ENCODE measurements around the gene TTC28. TPM values are rescaled to one million over a fixed set of nuclear protein-coding genes. Genes with fewer than 3 reads are reported as not detected.
"Not testable (repeated sequence)": the region's sequence is repeated elsewhere in the genome, so short reads cannot be mapped to it uniquely, and the experiment has no call there.

TTC28 gene
- total and polyA plus RNA-seq, 7 experiments from 2014 or later = 0.50 to 8.3 (median 4.2) TPM

DNA sequence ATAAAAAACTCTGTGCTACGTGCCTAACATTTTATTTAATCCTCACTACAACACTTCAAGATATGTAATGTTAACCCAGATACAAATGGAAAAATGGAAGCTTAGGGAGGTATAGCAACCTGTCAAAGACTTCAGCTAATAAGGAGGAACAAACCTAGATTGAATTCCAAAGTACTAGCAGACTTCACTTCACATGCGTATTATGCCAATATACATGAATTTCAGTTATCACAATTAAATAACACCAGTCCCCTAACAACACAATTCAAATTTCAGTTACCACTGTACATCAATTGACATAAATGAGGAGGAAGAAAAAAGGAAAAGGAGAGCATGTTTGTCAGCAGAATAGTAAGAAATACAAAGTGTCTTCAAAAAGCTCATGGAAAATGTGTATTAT is 60.4 kb downstream of the TTC28 start:
- ATAC-seq (no peak), DNase-seq (no peak)
- POLR2A ChIA-PET = no interaction called here
- intact Hi-C loops (cut with micrococcal nuclease) = no loop called here
- Histone ChIP-seq H3K4me1 (ENCODE audit: control insufficient read depth in 2 of 2, insufficient read depth in 2 of 2, low read length in 2 of 2) (no peaks in the 10 kb centered on the region), H3K9me3 (ENCODE audit: control insufficient read depth in 2 of 3, low read length in 3 of 3) (no peaks in the 10 kb centered on the region), H3K36me3 (ENCODE audit: control insufficient read depth in 2 of 3, insufficient read depth in 3 of 3, low read length in 3 of 3) (no peaks in the 10 kb centered on the region), H3K27me3 (ENCODE audit: control insufficient read depth in 2 of 2, insufficient read depth in 2 of 2, low read length in 2 of 2) (no peaks in the 10 kb centered on the region), H3K4me3 (ENCODE audit: low read length) (no peak overlapping the region), H3K27ac (ENCODE audit: low read depth, low read length) (no peak overlapping the region)
- no peaks in the 10 kb centered on the region for H3K36me3 Mint-ChIP-seq
- H3K27me3 Mint-ChIP-seq = peaks cover 66 to 78% (median 72%) of the 10 kb centered on the region in 5 donors
- no peak overlapping the region for H3K4me3 Mint-ChIP-seq
- H3K9me3 Mint-ChIP-seq = peaks cover 0 to 6% (median 0%) of the 10 kb centered on the region in 11 donors
- CTCF ChIA-PET = interaction anchor here (0.6 to 0.8 kb wide), 2 partner anchors 19 to 237 kb away, joined by 3 read pairs; no protein-coding TSS in a partner anchor
- no peaks in the 10 kb centered on the region for H3K4me1 Mint-ChIP-seq
- H3K27ac Mint-ChIP-seq = no peak overlapping the region

DNA sequence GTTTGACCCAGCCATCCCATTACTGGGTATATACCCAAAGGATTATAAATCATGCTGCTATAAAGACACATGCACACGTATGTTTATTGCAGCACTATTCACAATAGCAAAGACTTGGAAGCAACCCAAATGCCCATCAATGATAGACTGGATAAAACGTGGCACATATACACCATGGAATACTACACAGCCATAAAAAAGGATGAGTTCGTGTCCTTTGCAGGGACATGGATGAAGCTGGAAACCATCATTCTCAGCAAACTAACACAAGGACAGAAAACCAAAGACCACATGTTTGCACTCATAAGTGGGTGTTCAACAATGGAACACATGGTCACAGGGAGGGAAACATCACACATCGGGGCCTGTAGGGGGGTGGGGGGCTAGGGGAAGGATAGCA is 64.2 kb downstream of the TTC28 start:
- H3K27ac ChIP-seq (ENCODE audit: low read depth, low read length); H3K4me3 Mint-ChIP-seq; H3K9me3 ChIP-seq (ENCODE audit: control insufficient read depth in 2 of 3, low read length in 3 of 3); DNase-seq; H3K36me3 ChIP-seq (ENCODE audit: control insufficient read depth in 2 of 3, insufficient read depth in 3 of 3, low read length in 3 of 3); H3K4me1 ChIP-seq (ENCODE audit: control insufficient read depth in 2 of 2, insufficient read depth in 2 of 2, low read length in 2 of 2); H3K4me3 ChIP-seq (ENCODE audit: low read length); H3K27me3 ChIP-seq (ENCODE audit: control insufficient read depth in 2 of 2, insufficient read depth in 2 of 2, low read length in 2 of 2); H3K36me3 Mint-ChIP-seq; CTCF ChIA-PET; H3K27ac Mint-ChIP-seq; intact Hi-C loops (cut with micrococcal nuclease); H3K4me1 Mint-ChIP-seq; POLR2A ChIA-PET; ATAC-seq: not testable (repeated sequence)
- peaks cover 72 to 81% (median 79%) of the 10 kb centered on the region in 5 donors for H3K27me3 Mint-ChIP-seq
- peaks cover 0 to 13% (median 2%) of the 10 kb centered on the region in 11 donors for H3K9me3 Mint-ChIP-seq

DNA sequence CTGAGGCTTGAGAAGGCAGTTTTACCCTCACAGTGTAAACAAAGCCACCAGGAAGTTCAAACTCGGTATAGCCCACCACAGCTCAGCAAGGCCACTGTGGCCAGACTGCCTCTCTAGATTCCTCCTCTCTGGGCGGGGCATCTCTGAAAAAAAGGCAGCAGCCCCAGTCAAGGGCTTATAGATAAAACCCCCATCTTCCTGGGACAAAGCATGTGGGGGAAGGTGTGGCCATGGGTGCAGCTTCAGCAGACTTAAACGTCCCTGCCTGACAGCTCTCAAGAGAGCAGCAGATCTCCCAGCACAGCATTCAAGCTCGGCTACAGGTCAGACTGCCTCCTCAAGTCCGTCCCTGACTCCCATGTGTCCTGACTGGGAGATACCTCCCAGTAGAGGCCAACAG is 69.7 kb downstream of the TTC28 start:
- H3K36me3 ChIP-seq (ENCODE audit: control insufficient read depth in 2 of 3, insufficient read depth in 3 of 3, low read length in 3 of 3) = no peaks in the 10 kb centered on the region
- H3K36me3 Mint-ChIP-seq = peaks cover 0 to 4% (median 0%) of the 10 kb centered on the region in 5 donors
- H3K27ac Mint-ChIP-seq = no peak overlapping the region
- H3K27me3 Mint-ChIP-seq = peaks cover 68 to 84% (median 77%) of the 10 kb centered on the region in 5 donors
- no peak overlapping the region for H3K27ac ChIP-seq (ENCODE audit: low read depth, low read length)
- intact Hi-C loops (cut with micrococcal nuclease) = no loop called here
- no peak for ATAC-seq
- ChIA-PET POLR2A (no interaction called here), CTCF (no interaction called here)
- no peak overlapping the region for H3K4me3 Mint-ChIP-seq
- H3K4me1 ChIP-seq (ENCODE audit: control insufficient read depth in 2 of 2, insufficient read depth in 2 of 2, low read length in 2 of 2) = no peaks in the 10 kb centered on the region
- peaks cover 0 to 13% (median 2%) of the 10 kb centered on the region in 11 donors for H3K9me3 Mint-ChIP-seq
- no peak for DNase-seq
- no peaks in the 10 kb centered on the region for H3K9me3 ChIP-seq (ENCODE audit: control insufficient read depth in 2 of 3, low read length in 3 of 3)
- H3K4me3 ChIP-seq (ENCODE audit: low read length) = no peak overlapping the region
- H3K4me1 Mint-ChIP-seq = peaks cover 0 to 5% (median 0%) of the 10 kb centered on the region in 7 donors
- H3K27me3 ChIP-seq (ENCODE audit: control insufficient read depth in 2 of 2, insufficient read depth in 2 of 2, low read length in 2 of 2) = no peaks in the 10 kb centered on the region

DNA sequence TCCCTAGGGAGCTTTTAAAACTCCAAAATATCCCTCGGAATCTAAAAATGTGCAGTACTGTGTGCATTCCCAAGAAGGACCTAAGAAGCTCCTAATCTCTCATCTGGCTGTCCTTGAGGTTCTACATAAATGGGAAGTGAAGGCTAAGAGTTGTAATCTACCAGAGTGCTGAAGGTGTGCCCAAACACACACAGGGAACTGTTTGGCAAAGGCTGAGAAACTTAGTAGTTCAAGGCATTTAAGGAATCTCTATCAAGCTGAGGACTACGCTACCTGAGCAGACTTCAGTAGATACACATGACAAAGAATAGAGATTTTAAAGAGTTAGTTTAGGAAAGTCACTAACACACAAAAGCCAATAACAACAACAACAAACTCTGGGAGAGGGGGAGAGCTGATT is 71.1 kb downstream of the TTC28 start:
- H3K4me3 ChIP-seq (ENCODE audit: low read length) = no peak overlapping the region

DNA sequence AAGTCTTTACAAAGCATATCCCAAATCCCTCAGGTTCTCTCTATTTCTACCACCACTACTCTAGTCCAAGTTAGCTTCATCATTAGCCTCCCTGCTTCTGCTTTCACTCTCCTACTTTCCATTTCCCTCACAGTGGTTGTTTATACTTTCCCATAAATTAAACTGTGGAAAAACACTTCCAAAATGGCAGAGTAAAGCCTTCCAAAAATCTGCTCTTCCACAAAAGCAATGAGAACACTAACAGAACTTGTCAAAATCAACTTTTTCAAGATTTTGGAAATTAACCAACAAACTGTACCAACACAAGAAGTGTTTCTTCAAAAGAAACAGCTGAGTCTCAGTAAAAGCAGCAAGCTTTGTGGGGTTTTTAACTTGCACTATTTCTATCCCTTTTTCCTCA is 71.8 kb downstream of the TTC28 start:
- intact Hi-C loops (cut with micrococcal nuclease) = no loop called here
- Mint-ChIP-seq H3K4me1 (peaks cover 0 to 4% (median 0%) of the 10 kb centered on the region in 7 donors), H3K4me3 (no peak overlapping the region), H3K27ac (no peak overlapping the region), H3K9me3 (peaks cover 0 to 6% (median 2%) of the 10 kb centered on the region in 11 donors), H3K36me3 (peaks cover 0 to 4% (median 0%) of the 10 kb centered on the region in 5 donors), H3K27me3 (peaks cover 54 to 75% (median 59%) of the 10 kb centered on the region in 5 donors)
- DNase-seq = no peak
- no peaks in the 10 kb centered on the region for H3K4me1 ChIP-seq (ENCODE audit: control insufficient read depth in 2 of 2, insufficient read depth in 2 of 2, low read length in 2 of 2)
- ChIA-PET POLR2A (interaction anchor here (0.6 kb wide), 1 partner anchor 60 kb away, joined by 3 read pairs; no protein-coding TSS in a partner anchor), CTCF (interaction anchor here (0.9 to 1.4 kb wide), 3 partner anchors 15 to 638 kb away, joined by 3 to 5 read pairs (median 3); no protein-coding TSS in a partner anchor)
- H3K27me3 ChIP-seq (ENCODE audit: control insufficient read depth in 2 of 2, insufficient read depth in 2 of 2, low read length in 2 of 2) = no peaks in the 10 kb centered on the region
- no peak overlapping the region for H3K27ac ChIP-seq (ENCODE audit: low read depth, low read length)
- no peak for ATAC-seq
- H3K4me3 ChIP-seq (ENCODE audit: low read length) = no peak overlapping the region
- H3K36me3 ChIP-seq (ENCODE audit: control insufficient read depth in 2 of 3, insufficient read depth in 3 of 3, low read length in 3 of 3) = no peaks in the 10 kb centered on the region
- H3K9me3 ChIP-seq (ENCODE audit: control insufficient read depth in 2 of 3, low read length in 3 of 3) = no peaks in the 10 kb centered on the region

More for the DNA sequence above, 71.1 kb downstream of the TTC28 start:
- Histone ChIP-seq H3K9me3 (ENCODE audit: control insufficient read depth in 2 of 3, low read length in 3 of 3) (no peaks in the 10 kb centered on the region), H3K36me3 (ENCODE audit: control insufficient read depth in 2 of 3, insufficient read depth in 3 of 3, low read length in 3 of 3) (no peaks in the 10 kb centered on the region), H3K27me3 (ENCODE audit: control insufficient read depth in 2 of 2, insufficient read depth in 2 of 2, low read length in 2 of 2) (no peaks in the 10 kb centered on the region), H3K4me1 (ENCODE audit: control insufficient read depth in 2 of 2, insufficient read depth in 2 of 2, low read length in 2 of 2) (no peaks in the 10 kb centered on the region), H3K27ac (ENCODE audit: low read depth, low read length) (no peak overlapping the region)
- intact Hi-C loops (cut with micrococcal nuclease) = no loop called here
- H3K4me3 Mint-ChIP-seq = no peak overlapping the region
- POLR2A ChIA-PET = no interaction called here
- peaks cover 0 to 5% (median 0%) of the 10 kb centered on the region in 7 donors for H3K4me1 Mint-ChIP-seq
- CTCF ChIA-PET = interaction anchor here (0.9 to 1.4 kb wide), 3 partner anchors 15 to 637 kb away, joined by 3 to 5 read pairs (median 3); no protein-coding TSS in a partner anchor
- H3K36me3 Mint-ChIP-seq = peaks cover 0 to 4% (median 0%) of the 10 kb centered on the region in 5 donors
- no peak for DNase-seq
- H3K27me3 Mint-ChIP-seq = peaks cover 59 to 76% (median 65%) of the 10 kb centered on the region in 5 donors
- peaks cover 0 to 6% (median 2%) of the 10 kb centered on the region in 11 donors for H3K9me3 Mint-ChIP-seq
- H3K27ac Mint-ChIP-seq = no peak overlapping the region
- no peak for ATAC-seq

GRCh38 chr22:28604966-28605761 is 74.5 kb downstream of the TTC28 start:
- no peaks in the 10 kb centered on the region for H3K9me3 ChIP-seq (ENCODE audit: control insufficient read depth in 2 of 3, low read length in 3 of 3)
- no peak overlapping the region for H3K27ac ChIP-seq (ENCODE audit: low read depth, low read length)
- no peaks in the 10 kb centered on the region for H3K9me3 Mint-ChIP-seq
- H3K4me1 Mint-ChIP-seq = no peaks in the 10 kb centered on the region
- POLR2A ChIA-PET = no interaction called here
- H3K27me3 Mint-ChIP-seq = peaks cover 37 to 63% (median 45%) of the 10 kb centered on the region in 5 donors
- intact Hi-C loops (cut with micrococcal nuclease) = no loop called here
- no peak for ATAC-seq
- no peaks in the 10 kb centered on the region for H3K36me3 ChIP-seq (ENCODE audit: control insufficient read depth in 2 of 3, insufficient read depth in 3 of 3, low read length in 3 of 3)
- no peak for DNase-seq
- H3K4me3 Mint-ChIP-seq = no peak overlapping the region
- no peak overlapping the region for H3K4me3 ChIP-seq (ENCODE audit: low read length)
- no peak overlapping the region for H3K27ac Mint-ChIP-seq
- peaks cover 0 to 7% of the 10 kb centered on the region in 2 donors for H3K27me3 ChIP-seq (ENCODE audit: control insufficient read depth in 2 of 2, insufficient read depth in 2 of 2, low read length in 2 of 2)
- CTCF ChIA-PET = interaction anchor here (0.5 to 1.3 kb wide), 2 partner anchors 186 to 223 kb away, joined by 3 read pairs; no protein-coding TSS in a partner anchor
- no peaks in the 10 kb centered on the region for H3K4me1 ChIP-seq (ENCODE audit: control insufficient read depth in 2 of 2, insufficient read depth in 2 of 2, low read length in 2 of 2)
- peaks cover 0 to 4% (median 0%) of the 10 kb centered on the region in 5 donors for H3K36me3 Mint-ChIP-seq
